K562 (cell line): Measurements from ENCODE around the gene NPFFR1.

Experiments used
- POLR2A ChIP-seq: fragments of 450-650 bp; conservative IDR thresholded peaks from 2 replicates; pipeline ENCODE4 v1.6.1; 2016
- SREBF2 ChIP-seq: sonication (generic); formaldehyde crosslinking; IDR thresholded peaks from 2 replicates; pipeline ENCODE4 v1.4.0; 2020; ENCODE audit warnings: mild to moderate bottlenecking, missing genetic modification reagents
- ZNF316 ChIP-seq: fragments of 450-650 bp; IDR thresholded peaks from 2 replicates; pipeline ENCODE4 v1.6.1; 2016

GRCh38 chr10:70328018-70328417 is 44.2 kb upstream of the NPFFR1 start:
- TF ChIP-seq ZNF316 (no peak), POLR2A (no peak), SREBF2 (CRISPR knock-in tag) (no peak)
